K562 (cell line): ENCODE results near the gene VPS35. TPM values are rescaled to one million over a fixed set of nuclear protein-coding genes. Genes with fewer than 3 reads are reported as not detected.

Experiments used
- ATAC-seq: fragments of 200-7000 bp; cut with Tn5 transposase; 3 replicates; pipeline ENCODE4 v1.9.1; 2020; ENCODE audit warnings: moderate library complexity
- BruUV-seq: library from RNA; stranded (reverse); fragments of 400-500 nt; replicated peaks from 2 replicates; lab custom pipeline; 2021; lab: Mats Ljungman, UMichigan
- CTCF ChIA-PET: fragments of 300-600 bp; formaldehyde crosslinking; extraction: SDS; loops from one replicate; lab custom pipeline; 2021; ENCODE audit warnings: low intra/inter-chr PET ratio; lab: Yijun Ruan, JAX
- POLR2A ChIA-PET: fragments of 300-600, 350-650 bp; sonication (Branson Sonifier 250); formaldehyde crosslinking; extraction: SDS; loops from one replicate; lab custom pipeline; 2021; ENCODE audit warnings: antibody characterized with exemption, inconsistent platforms; lab: Yijun Ruan, JAX
- DNase-seq, 4 experiments: peaks; one replicate each; pipeline versions ENCODE4 v3.0.0 to v3.0.0-alpha.2; 2011 to 2018; ENCODE audit warnings: low spot score in 3 of 4, mixed read lengths in 3 of 4; ENCODE audit errors: extremely low read depth in 1 of 4
- FAIRE-seq: peaks from 2 replicates; lab custom pipeline; 2011; peaks lifted over from hg19 to GRCh38; lab: Jason Lieb, UNC
- H2AFZ ChIP-seq: 2 replicates; pipeline ENCODE4 v1.6.0; 2011; ENCODE audit warnings: low read depth, low read length, control low read depth, inconsistent platforms
- H3K27ac ChIP-seq: fragments of 200-600 bp; 3 replicates; pipeline ENCODE4 v1.8.0; 2011; ENCODE audit warnings: low read depth, mild to moderate bottlenecking, control low read depth, inconsistent platforms, low read length, moderate library complexity, mixed read lengths; ENCODE audit errors: extremely low read depth
- H3K27me3 ChIP-seq, 2 experiments: fragments of 300-600 bp in 1 of 2; 2 replicates in 1 of 2; 3 replicates in 1 of 2; pipeline versions ENCODE4 v1.6.0 to v1.8.0; 2011; ENCODE audit warnings: inconsistent platforms in 2 of 2, low read length in 2 of 2, mild to moderate bottlenecking in 1 of 2, mixed read lengths in 1 of 2, moderate library complexity in 1 of 2; ENCODE audit not compliant: control insufficient read depth in 2 of 2, insufficient read depth in 2 of 2
- H3K36me3 ChIP-seq: fragments of 300-600 bp; 3 replicates; pipeline ENCODE4 v1.8.0; 2011; ENCODE audit warnings: mild to moderate bottlenecking, low read length, inconsistent platforms; ENCODE audit not compliant: control insufficient read depth, insufficient read depth
- H3K4me1 ChIP-seq, 2 experiments: fragments of 200-600 bp in 1 of 2; replicated peaks in 1 of 2; 2 replicates in 1 of 2; 3 replicates in 1 of 2; pipeline versions ENCODE4 v1.5.1 to v1.8.0; 2011; ENCODE audit warnings: inconsistent platforms in 2 of 2, low read length in 2 of 2, mild to moderate bottlenecking in 1 of 2, mixed read lengths in 1 of 2, moderate library complexity in 1 of 2; ENCODE audit not compliant: control insufficient read depth in 2 of 2, insufficient read depth in 2 of 2
- H3K4me2 ChIP-seq: 2 replicates; pipeline ENCODE4 v1.6.1; 2011; ENCODE audit warnings: low read length, control low read depth, inconsistent platforms, mixed read lengths; ENCODE audit not compliant: insufficient read depth
- H3K4me3 ChIP-seq: fragments of 200-600 bp; sonication (generic), shearing (Covaris generic); 2 replicates; pipeline ENCODE4 v1.5.1; 2016; ENCODE audit warnings: control low read depth, inconsistent platforms
- H3K79me2 ChIP-seq: fragments of 200-600 bp; 3 replicates; pipeline ENCODE4 v1.8.0; 2011; ENCODE audit warnings: low read length, inconsistent platforms; ENCODE audit not compliant: control insufficient read depth, insufficient read depth
- H3K9ac ChIP-seq, 2 experiments: 2 replicates each; pipeline versions ENCODE4 v1.6.0 to v1.6.1; 2011; ENCODE audit warnings: low read depth in 2 of 2, low read length in 2 of 2, control low read depth in 1 of 2, inconsistent platforms in 1 of 2, mild to moderate bottlenecking in 1 of 2, mixed read lengths in 1 of 2; ENCODE audit not compliant: insufficient read depth in 1 of 2
- H3K9me1 ChIP-seq: one replicate; pipeline ENCODE4 v1.6.0; 2011; ENCODE audit warnings: inconsistent platforms, mild to moderate bottlenecking, low read length, moderate library complexity; ENCODE audit not compliant: control insufficient read depth, insufficient read depth
- H3K9me3 ChIP-seq: replicated peaks from 2 replicates; pipeline ENCODE4 v1.5.1; 2011; ENCODE audit warnings: low read depth, low read length, inconsistent platforms; ENCODE audit not compliant: control insufficient read depth, insufficient read depth
- H4K20me1 ChIP-seq: replicated peaks from 2 replicates; pipeline ENCODE4 v1.6.1; 2011; ENCODE audit warnings: low read length, inconsistent platforms, mixed read lengths; ENCODE audit not compliant: control insufficient read depth, insufficient read depth
- ARID4B ChIP-seq: sonication (generic); formaldehyde crosslinking; IDR thresholded peaks from 2 replicates; pipeline ENCODE4 v1.8.0; 2022; ENCODE audit warnings: mild to moderate bottlenecking, missing genetic modification reagents
- ASH1L ChIP-seq: fragments of 450-650 bp; IDR thresholded peaks from 2 replicates; pipeline ENCODE4 v1.6.1; 2018; ENCODE audit warnings: borderline replicate concordance, mild to moderate bottlenecking, low read depth; ENCODE audit not compliant: partially characterized antibody
- COPS2 ChIP-seq: fragments of 450-650 bp; conservative IDR thresholded peaks from 2 replicates; pipeline ENCODE4 v1.6.1; 2016; ENCODE audit warnings: mild to moderate bottlenecking, moderate library complexity
- ELK3 ChIP-seq: fragments of 450-650 bp; formaldehyde crosslinking; IDR thresholded peaks from 2 replicates; pipeline ENCODE4 v1.4.0; 2020; ENCODE audit warnings: mild to moderate bottlenecking
- HNRNPLL ChIP-seq: fragments of 200-400 bp; formaldehyde crosslinking; IDR thresholded peaks from 2 replicates; pipeline ENCODE4 v1.6.1; 2017; ENCODE audit warnings: low read length, low read depth, mild to moderate bottlenecking; ENCODE audit not compliant: poor library complexity, severe bottlenecking
- KDM5B ChIP-seq: fragments of 200-600 bp; sonication (generic); IDR thresholded peaks from 2 replicates; pipeline ENCODE4 v1.6.1; 2012; ENCODE audit warnings: low read depth, mild to moderate bottlenecking, moderate library complexity, low read length, control low read depth, inconsistent platforms; ENCODE audit not compliant: insufficient replicate concordance
- MYBL2 ChIP-seq, 2 experiments: fragments of 450-650 bp in 1 of 2; sonication (generic) in 1 of 2; formaldehyde crosslinking in 1 of 2; IDR thresholded peaks; 2 replicates each; pipeline versions ENCODE4 v1.6.1 to v1.8.1; 2017 to 2022; ENCODE audit warnings: borderline replicate concordance in 1 of 2, inconsistent platforms in 1 of 2, low read depth in 1 of 2, mild to moderate bottlenecking in 1 of 2, missing genetic modification reagents in 1 of 2, moderate library complexity in 1 of 2
- NR2C1 ChIP-seq, 2 experiments: fragments of 450-650 bp; IDR thresholded peaks; 2 replicates each; pipeline ENCODE4 v1.6.1; 2017; ENCODE audit warnings: mild to moderate bottlenecking in 2 of 2, antibody characterized with exemption in 1 of 2, inconsistent platforms in 1 of 2, missing compliant biosample characterization in 1 of 2, missing genetic modification characterization in 1 of 2
- PCBP1 ChIP-seq: fragments of 200-400 bp; formaldehyde crosslinking; IDR thresholded peaks from 2 replicates; pipeline ENCODE4 v1.6.1; 2018; ENCODE audit warnings: mild to moderate bottlenecking, low read depth, low read length; ENCODE audit not compliant: poor library complexity, severe bottlenecking
- ZBTB43 ChIP-seq: sonication (generic); formaldehyde crosslinking; IDR thresholded peaks from 2 replicates; pipeline ENCODE4 v1.8.0; 2023; ENCODE audit warnings: mild to moderate bottlenecking, missing genetic modification reagents
- ZNF133 ChIP-seq: fragments of 250-450 bp; sonication (Bioruptor Pico); IDR thresholded peaks from 2 replicates; pipeline ENCODE4 v1.4.0; 2020; ENCODE audit warnings: mild to moderate bottlenecking
- ZNF146 ChIP-seq: IDR thresholded peaks from one replicate; pipeline ENCODE4 v1.6.1; 2018; ENCODE audit warnings: missing compliant biosample characterization; ENCODE audit not compliant: unreplicated experiment
- ZNF717 ChIP-seq: fragments of 250-450 bp; sonication (Bioruptor Pico); IDR thresholded peaks from 2 replicates; pipeline ENCODE4 v1.5.0; 2021
- ZNF76 ChIP-seq: fragments of 250-450 bp; sonication (Bioruptor Pico); IDR thresholded peaks from 2 replicates; pipeline ENCODE4 v1.4.0; 2020; ENCODE audit warnings: mild to moderate bottlenecking, moderate library complexity, borderline replicate concordance
- WGBS: fragments of 100-300 bp; shearing (Covaris generic); methylation state at CpG from one replicate; pipeline ENCODE4 v1.1.6; 2016; ENCODE audit warnings: low coverage, mixed read lengths; ENCODE audit not compliant: insufficient coverage; ENCODE audit errors: missing lambda C conversion rate; 5-methylcytosine and 5-hydroxymethylcytosine counted together
- in situ Hi-C: fragments of 300-500 bp; cut with MboI; formaldehyde crosslinking; loops from 4 replicates; pipeline ENCODE4 v1.15.0; 2018; ENCODE audit warnings: inconsistent platforms, mixed read lengths
- intact Hi-C: fragments of 100-400 bp; cut with micrococcal nuclease; formaldehyde crosslinking; loops from 2 replicates; pipeline ENCODE4 v1.14.2; 2022
- polyA plus RNA-seq, 8 experiments: library from polyadenylated mRNA; depleted of rRNA in 4 of 8; stranded (reverse) in 5 of 8; unstranded in 3 of 8; fragments of >200 nt; fragmentation: Nextera tagmentation in 2 of 8; fragmentation: Illumina TruSeq in 1 of 8; extraction: Ambion mirVana in 2 of 8; extraction: Trizol in 1 of 8; gene quantifications; 2 replicates each; pipeline versions ENCODE4 v1.2.1 to v1.2.3, GENCODE V29; 2011 to 2014; ENCODE audit warnings: inconsistent platforms in 1 of 8, missing spikeins in 1 of 8
- total RNA-seq, 7 experiments: library from RNA; depleted of rRNA in 6 of 7; stranded (reverse); fragments of >200 nt in 6 of 7; fragmentation: Illumina TruSeq in 2 of 7; extraction: Trizol in 2 of 7; gene quantifications; 2 replicates each; pipeline versions ENCODE4 v1.2.1 to v1.2.3, GENCODE V29; 2011 to 2021; ENCODE audit warnings: low replicate concordance in 1 of 7

Gene VPS35
- total and polyA plus RNA-seq, 9 of the 15 experiments (the other 6 are each of a cell fraction or from before 2014, with no cell fraction given), result 32.7 to 131 (median 66.2) TPM

- Histone ChIP-seq H3K4me2 (peak overlapping the region; percentile 98), H3K27ac (peak overlapping the region; percentile 74; the same call in 1 of the 3 replicates), H4K20me1 (peaks cover 31% of the 10 kb centered on the region), H3K4me3 (peak overlapping the region; percentile 76), H3K27me3 (no peaks in the 10 kb centered on the region), H3K9me1 (no peaks in the 10 kb centered on the region), H2AFZ (no peak overlapping the region), H3K4me1 (peaks cover 6 to 19% of the 10 kb centered on the region in 2 experiments; a peak in 4 of 5 replicates), H3K9me3 (no peaks in the 10 kb centered on the region), H3K9ac (peak overlapping the region; percentile 56 to 65; a peak in 3 of 4 replicates), H3K36me3 (peaks cover 21% of the 10 kb centered on the region; the same call in 2 of the 3 replicates), H3K79me2 (peaks cover 89% of the 10 kb centered on the region)
- intact Hi-C loops (loop anchor here (5.0 kb wide), 1 partner anchor 145 kb away; the partner anchor contains the start of gene C16orf87), in situ Hi-C loops (loop anchor here (5.0 kb wide), 1 partner anchor 65 kb away; no protein-coding TSS in a partner anchor)
- no peak for FAIRE-seq
- peak in 1 of 4 experiments; percentile 7 for DNase-seq
- CTCF ChIA-PET, result interaction anchor here (1.3 kb wide), 1 partner anchor 14 kb away, joined by 3 read pairs; no protein-coding TSS in a partner anchor
- TSS peak; percentile 50 for BruUV-seq
- TF ChIP-seq KDM5B (no peak), ZNF146 (no peak), ZNF76 (CRISPR knock-in tag) (no peak), ELK3 (CRISPR knock-in tag) (no peak), ZNF717 (CRISPR knock-in tag) (no peak), MYBL2 (IDR thresholded peaks at IDR 0.05; ENCODE audit: low read depth) (no peak), MYBL2 (CRISPR knock-in tag; IDR thresholded peaks at IDR 0.05; ENCODE audit: borderline replicate concordance) (no peak), ZBTB43 (CRISPR knock-in tag) (no peak), HNRNPLL (no peak), ARID4B (CRISPR knock-in tag) (no peak), ASH1L (no peak), NR2C1 (IDR thresholded peaks at IDR 0.05) (no peak), NR2C1 (tag; IDR thresholded peaks at IDR 0.05) (no peak), COPS2 (no peak), PCBP1 (no peak), ZNF133 (CRISPR knock-in tag) (no peak)
- POLR2A ChIA-PET, result interaction anchor here (0.6 kb wide), 2 partner anchors 150 to 167 kb away, joined by 3 read pairs; no protein-coding TSS in a partner anchor
- WGBS, result 41% methylated on average over 9 of the region's 9 CpGs
- ATAC-seq, result no peak
Measured at GRCh38 chr16:46687486-46687885, 1.5 kb downstream of the VPS35 start.
